Measurements from ENCODE around the gene BTNL2. TPM values are rescaled to one million over a fixed set of nuclear protein-coding genes. Genes with fewer than 3 reads are reported as not detected.

Gene BTNL2
- total RNA-seq, 1 experiment from 2014 or later: not detected

DNA sequence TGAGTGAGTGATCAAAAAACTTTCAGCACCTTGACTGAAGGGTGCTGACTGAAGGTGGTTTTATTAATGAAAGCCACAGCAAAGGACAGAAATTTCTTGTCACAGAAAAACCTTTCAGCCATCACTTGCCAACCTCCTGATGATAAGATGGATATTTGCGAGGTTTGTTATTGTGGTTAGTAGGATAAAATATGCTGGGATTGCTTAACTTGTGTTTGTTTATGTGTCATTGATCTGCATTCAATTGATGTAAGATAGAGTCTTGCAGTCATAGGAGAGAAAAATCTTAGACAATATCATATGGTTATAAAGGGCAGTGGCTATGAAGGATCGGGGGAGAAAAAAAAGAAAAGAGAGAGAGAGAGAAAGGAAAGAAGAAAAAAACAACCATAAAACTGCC lies 36.5 kb downstream of the BTNL2 start:
- H3K4me1 Mint-ChIP-seq: 0 out of 4 replicates have a peak, but pooled peaks cover 0 to 3% of the 10 kb centered on the region in 2 experiments
- H3K4me1 ChIP-seq (ENCODE audit: insufficient read depth, low read length): no peaks in the 10 kb centered on the region
- WGBS (ENCODE audit: extremely low coverage, insufficient read length, low lambda C conversion rate): no CpG with 5 or more reads among the region's 2 CpGs
- H4K8ac ChIP-seq (replicated peaks; ENCODE audit: insufficient read length, low read depth, low read length): no peak overlapping the region
- no peak overlapping the region for H3T11ph ChIP-seq (ENCODE audit: low read length)
- no peak overlapping the region for H3K14ac ChIP-seq (ENCODE audit: insufficient read depth, low read length)
- H3K18ac ChIP-seq (ENCODE audit: insufficient read length, low read depth, low read length): no peak overlapping the region
- no peaks in the 10 kb centered on the region for H3K23me2 ChIP-seq (ENCODE audit: insufficient read length, low read depth, low read length, poor library complexity, severe bottlenecking)
- H3K27ac ChIP-seq (ENCODE audit: insufficient read length, low read depth, low read length): no peak overlapping the region
- no peak overlapping the region for H3K9ac ChIP-seq (ENCODE audit: extremely low read depth, insufficient read length, low read length)
- H3K9me3 Mint-ChIP-seq: no peaks in the 10 kb centered on the region
- no peaks in the 10 kb centered on the region for H3K27me3 ChIP-seq (ENCODE audit: insufficient read depth, low read length)
- no peak overlapping the region for H2BK120ac ChIP-seq (ENCODE audit: low read depth, low read length, poor library complexity, severe bottlenecking)
- H3K4ac ChIP-seq (ENCODE audit: low read depth, low read length): no peak overlapping the region
- peaks cover 2% of the 10 kb centered on the region for H3K27me3 Mint-ChIP-seq (ENCODE audit: low read depth)
- no peak overlapping the region for H3K56ac ChIP-seq (ENCODE audit: insufficient read length, low read depth, low read length)
- H3K9me3 ChIP-seq (ENCODE audit: control insufficient read depth, low read depth, low read length): no peaks in the 10 kb centered on the region
- H2BK5ac ChIP-seq (ENCODE audit: insufficient read length, low read length): no peak overlapping the region
- H3K79me2 ChIP-seq (ENCODE audit: insufficient read depth, low read length): no peaks in the 10 kb centered on the region
- no peak overlapping the region for H2BK12ac ChIP-seq (ENCODE audit: insufficient read length, low read depth, low read length)
- no peak overlapping the region for H2BK15ac ChIP-seq (ENCODE audit: low read depth, low read length)
- H3K23ac ChIP-seq (ENCODE audit: insufficient read length, low read depth, low read length): no peak overlapping the region
- no peak overlapping the region for H2AK5ac ChIP-seq (ENCODE audit: insufficient read length, low read length)
- no peaks in the 10 kb centered on the region for H4K20me1 ChIP-seq (ENCODE audit: control insufficient read depth, insufficient read depth, insufficient read length)
- no peak overlapping the region for H4K5ac ChIP-seq (ENCODE audit: insufficient read length, low read depth, low read length)
- H4K91ac ChIP-seq (ENCODE audit: insufficient read length, low read depth, low read length): no peak overlapping the region
- H2BK20ac ChIP-seq (ENCODE audit: low read depth, low read length, poor library complexity, severe bottlenecking): no peak overlapping the region
- H3K79me1 ChIP-seq (ENCODE audit: insufficient read depth, low read depth, low read length, poor library complexity, severe bottlenecking): no peaks in the 10 kb centered on the region
- no peak overlapping the region for H3K4me3 Mint-ChIP-seq
- TF ChIP-seq, protein P1, sequence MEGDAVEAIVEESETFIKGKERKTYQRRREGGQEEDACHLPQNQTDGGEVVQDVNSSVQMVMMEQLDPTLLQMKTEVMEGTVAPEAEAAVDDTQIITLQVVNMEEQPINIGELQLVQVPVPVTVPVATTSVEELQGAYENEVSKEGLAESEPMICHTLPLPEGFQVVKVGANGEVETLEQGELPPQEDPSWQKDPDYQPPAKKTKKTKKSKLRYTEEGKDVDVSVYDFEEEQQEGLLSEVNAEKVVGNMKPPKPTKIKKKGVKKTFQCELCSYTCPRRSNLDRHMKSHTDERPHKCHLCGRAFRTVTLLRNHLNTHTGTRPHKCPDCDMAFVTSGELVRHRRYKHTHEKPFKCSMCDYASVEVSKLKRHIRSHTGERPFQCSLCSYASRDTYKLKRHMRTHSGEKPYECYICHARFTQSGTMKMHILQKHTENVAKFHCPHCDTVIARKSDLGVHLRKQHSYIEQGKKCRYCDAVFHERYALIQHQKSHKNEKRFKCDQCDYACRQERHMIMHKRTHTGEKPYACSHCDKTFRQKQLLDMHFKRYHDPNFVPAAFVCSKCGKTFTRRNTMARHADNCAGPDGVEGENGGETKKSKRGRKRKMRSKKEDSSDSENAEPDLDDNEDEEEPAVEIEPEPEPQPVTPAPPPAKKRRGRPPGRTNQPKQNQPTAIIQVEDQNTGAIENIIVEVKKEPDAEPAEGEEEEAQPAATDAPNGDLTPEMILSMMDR (conservative IDR thresholded peaks at IDR 0.05): no peak
- H2AFZ ChIP-seq (ENCODE audit: low read length): no peak overlapping the region
- no peak overlapping the region for H3K27ac Mint-ChIP-seq
- no peaks in the 10 kb centered on the region for H3K36me3 Mint-ChIP-seq (ENCODE audit: insufficient read depth in 1 of 3, low read depth in 3 of 3)
- no peak overlapping the region for H3K4me2 ChIP-seq (ENCODE audit: insufficient read depth, insufficient read length, low read length)
- DNase-seq: no peak
